ENCODE results near the gene ELL. TPM values are rescaled to one million over a fixed set of nuclear protein-coding genes. Genes with fewer than 3 reads are reported as not detected.

ELL gene
- total and polyA plus RNA-seq, 9 of the 15 experiments (the other 6 are each of a cell fraction or from before 2014, with no cell fraction given): 0.24 to 22.5 (median 4.1) TPM

- TF ChIP-seq, protein P1, sequence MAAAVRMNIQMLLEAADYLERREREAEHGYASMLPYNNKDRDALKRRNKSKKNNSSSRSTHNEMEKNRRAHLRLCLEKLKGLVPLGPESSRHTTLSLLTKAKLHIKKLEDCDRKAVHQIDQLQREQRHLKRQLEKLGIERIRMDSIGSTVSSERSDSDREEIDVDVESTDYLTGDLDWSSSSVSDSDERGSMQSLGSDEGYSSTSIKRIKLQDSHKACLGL (CRISPR knock-in tag; IDR thresholded peaks at IDR 0.05; ENCODE audit: borderline replicate concordance, poor library complexity, severe bottlenecking): no peak
- TF ChIP-seq ZNF280B (CRISPR knock-in tag; IDR thresholded peaks at IDR 0.05): no peak
- TF ChIP-seq FOXP4 (CRISPR knock-in tag; IDR thresholded peaks at IDR 0.05; ENCODE audit: borderline replicate concordance): no peak
- peak; percentile 86 for TF ChIP-seq ETV1 (tag; conservative IDR thresholded peaks at IDR 0.05; ENCODE audit: low read depth)
- peak; percentile 57; the same call in 1 of the 2 replicates for TF ChIP-seq XRCC5 (IDR thresholded peaks at IDR 0.05; ENCODE audit: low read depth, low read length)
- no peak for TF ChIP-seq ZNF24 (IDR thresholded peaks at IDR 0.05)
- TF ChIP-seq HDAC1 (IDR thresholded peaks at IDR 0.05): peak; percentile 56 to 89; a peak in 2 of 4 replicates
- no peak for TF ChIP-seq CTCFL (IDR thresholded peaks at IDR 0.05; ENCODE audit: borderline replicate concordance, insufficient read depth, low read depth, low read length, poor library complexity, severe bottlenecking)
- no peak for TF ChIP-seq NFIX (CRISPR knock-in tag; IDR thresholded peaks at IDR 0.05; ENCODE audit: low read depth)
- TF ChIP-seq, protein P2, sequence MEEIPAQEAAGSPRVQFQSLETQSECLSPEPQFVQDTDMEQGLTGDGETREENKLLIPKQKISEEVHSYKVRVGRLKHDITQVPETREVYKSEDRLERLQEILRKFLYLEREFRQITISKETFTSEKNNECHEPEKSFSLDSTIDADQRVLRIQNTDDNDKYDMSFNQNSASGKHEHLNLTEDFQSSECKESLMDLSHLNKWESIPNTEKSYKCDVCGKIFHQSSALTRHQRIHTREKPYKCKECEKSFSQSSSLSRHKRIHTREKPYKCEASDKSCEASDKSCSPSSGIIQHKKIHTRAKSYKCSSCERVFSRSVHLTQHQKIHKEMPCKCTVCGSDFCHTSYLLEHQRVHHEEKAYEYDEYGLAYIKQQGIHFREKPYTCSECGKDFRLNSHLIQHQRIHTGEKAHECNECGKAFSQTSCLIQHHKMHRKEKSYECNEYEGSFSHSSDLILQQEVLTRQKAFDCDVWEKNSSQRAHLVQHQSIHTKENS (CRISPR knock-in tag; IDR thresholded peaks at IDR 0.05): no peak
- TF ChIP-seq SIX5 (IDR thresholded peaks at IDR 0.05; ENCODE audit: borderline replicate concordance in 1 of 2, insufficient read depth in 1 of 2, low read depth in 1 of 2, low read length in 2 of 2): no peak
- no peak for TF ChIP-seq FOSL1 (tag; conservative IDR thresholded peaks at IDR 0.05)
- no peak for TF ChIP-seq SRSF3 (IDR thresholded peaks at IDR 0.05; ENCODE audit: insufficient read depth, low read length)
- peak; percentile 64 to 67 for TF ChIP-seq MNT (conservative IDR thresholded peaks at IDR 0.05)
- TF ChIP-seq ZNF707 (CRISPR knock-in tag; conservative IDR thresholded peaks at IDR 0.05): no peak
- peak; percentile 50; the same call in 1 of the 2 replicates for TF ChIP-seq CCAR2 (IDR thresholded peaks at IDR 0.05; ENCODE audit: low read depth, low read length)
- TF ChIP-seq HDAC2 (IDR thresholded peaks at IDR 0.05): peak; percentile 86
Measured at GRCh38 chr19:18415178-18415867, 106.5 kb downstream of the ELL start (continued).
